OCI-LY1 (cell line): Measurements from ENCODE around the gene ENDOV.

Source experiments
- EZH2 ChIP-seq: fragments of 200-600 bp; sonication (generic), shearing (Covaris generic); IDR thresholded peaks from 2 replicates; pipeline ENCODE4 v1.8.0; 2017; ENCODE audit warnings: borderline replicate concordance, mixed run types, mild to moderate bottlenecking, antibody characterized with exemption, low read length, moderate library complexity, mixed read lengths
- TF ChIP-seq, protein P1 (sequence below): fragments of 200-600 bp; sonication (generic), shearing (Covaris generic); IDR thresholded peaks from 2 replicates; pipeline ENCODE4 v1.5.1; 2017; ENCODE audit warnings: mild to moderate bottlenecking, antibody characterized with exemption, low read length, moderate library complexity, mixed read lengths

- no peak for TF ChIP-seq EZH2
- TF ChIP-seq, protein P1, sequence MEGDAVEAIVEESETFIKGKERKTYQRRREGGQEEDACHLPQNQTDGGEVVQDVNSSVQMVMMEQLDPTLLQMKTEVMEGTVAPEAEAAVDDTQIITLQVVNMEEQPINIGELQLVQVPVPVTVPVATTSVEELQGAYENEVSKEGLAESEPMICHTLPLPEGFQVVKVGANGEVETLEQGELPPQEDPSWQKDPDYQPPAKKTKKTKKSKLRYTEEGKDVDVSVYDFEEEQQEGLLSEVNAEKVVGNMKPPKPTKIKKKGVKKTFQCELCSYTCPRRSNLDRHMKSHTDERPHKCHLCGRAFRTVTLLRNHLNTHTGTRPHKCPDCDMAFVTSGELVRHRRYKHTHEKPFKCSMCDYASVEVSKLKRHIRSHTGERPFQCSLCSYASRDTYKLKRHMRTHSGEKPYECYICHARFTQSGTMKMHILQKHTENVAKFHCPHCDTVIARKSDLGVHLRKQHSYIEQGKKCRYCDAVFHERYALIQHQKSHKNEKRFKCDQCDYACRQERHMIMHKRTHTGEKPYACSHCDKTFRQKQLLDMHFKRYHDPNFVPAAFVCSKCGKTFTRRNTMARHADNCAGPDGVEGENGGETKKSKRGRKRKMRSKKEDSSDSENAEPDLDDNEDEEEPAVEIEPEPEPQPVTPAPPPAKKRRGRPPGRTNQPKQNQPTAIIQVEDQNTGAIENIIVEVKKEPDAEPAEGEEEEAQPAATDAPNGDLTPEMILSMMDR: no peak
These were observed 19.4 kb upstream of the ENDOV start for GRCh38 chr17:80395402-80396151.
